Fibroblast of villous mesenchyme (primary cell): ENCODE results near the gene CRAMP1. TPM values are rescaled to one million over a fixed set of nuclear protein-coding genes. Genes with fewer than 3 reads are reported as not detected.
"Not testable (repeated sequence)": the region's sequence is repeated elsewhere in the genome, so short reads cannot be mapped to it uniquely, and the experiment has no call there.

Source experiments
- DNase-seq: peaks from one replicate; pipeline ENCODE4 v3.0.0-alpha.2; 2010; ENCODE audit warnings: low read depth
- H3K4me3 ChIP-seq: 2 replicates; pipeline ENCODE4 v1.5.1; 2011; ENCODE audit warnings: low read depth, mild to moderate bottlenecking, low read length
- CTCF ChIP-seq: IDR thresholded peaks from 2 replicates; pipeline ENCODE4 v1.5.1; 2012; ENCODE audit warnings: low read depth, mild to moderate bottlenecking, low read length; ENCODE audit not compliant: insufficient read depth
- total RNA-seq: library from RNA; depleted of rRNA; stranded (reverse); fragments of >200 nt; gene quantifications from 2 replicates; pipeline ENCODE4 v1.2.3, GENCODE V29; 2012

The CRAMP1 gene
- total RNA-seq, 1 donor: 10.4 TPM

GRCh38 chr16:1581804-1582203, 30.4 kb upstream of the CRAMP1 start:
- no peak for DNase-seq
- no peak overlapping the region for H3K4me3 ChIP-seq
- TF ChIP-seq CTCF: no peak

- no peak overlapping the region for H3K4me3 ChIP-seq
- TF ChIP-seq CTCF: no peak
- no peak for DNase-seq
Measured at GRCh38 chr16:1583180-1583579, 29.0 kb upstream of the CRAMP1 start.

- H3K4me3 ChIP-seq: no peak overlapping the region
- DNase-seq: no peak
- TF ChIP-seq CTCF: no peak
Measured at GRCh38 chr16:1584926-1585484, 27.2 kb upstream of the CRAMP1 start.

- TF ChIP-seq CTCF: no peak
- H3K4me3 ChIP-seq: no peak overlapping the region
- peak; percentile 50 for DNase-seq
Measured at GRCh38 chr16:1590366-1590765, 21.8 kb upstream of the CRAMP1 start.

- DNase-seq: no peak
- H3K4me3 ChIP-seq: no peak overlapping the region
- TF ChIP-seq CTCF: no peak
Measured at GRCh38 chr16:1590930-1591705, 21.0 kb upstream of the CRAMP1 start.

GRCh38 chr16:1592446-1592845, 19.7 kb upstream of the CRAMP1 start:
- no peak for DNase-seq
- TF ChIP-seq CTCF: no peak
- H3K4me3 ChIP-seq: no peak overlapping the region

- H3K4me3 ChIP-seq, DNase-seq: not testable (repeated sequence)
Measured at GRCh38 chr16:1595511-1595910, 16.6 kb upstream of the CRAMP1 start.
